Activated gamma-delta T cell treated with Interleukin-2 at 50 U/mL for 16 hours (primary cell): ENCODE measurements around the gene HSBP1L1.
A peak's percentile ranks its signal among the peaks of the same experiment; 100 is the strongest.
"Not testable (repeated sequence)": the region's sequence is repeated elsewhere in the genome, so short reads cannot be mapped to it uniquely, and the experiment has no call there.

Experiments used
- DNase-seq: peaks from one replicate; pipeline ENCODE4 v3.0.0-alpha.2; 2020

Gene HSBP1L1

GRCh38 chr18:79988071-79988450 is 23.6 kb downstream of the HSBP1L1 start:
- peak; percentile 50 for DNase-seq

GRCh38 chr18:79988451-79989194 is 24.2 kb downstream of the HSBP1L1 start, which contains the start of gene TXNL4A:
Gene TXNL4A, minus strand, starts transcription at chr18:79988563. Its CDS starts 171 bp downstream, at chr18:79988392.
- DNase-seq, result peak; percentile 77

GRCh38 chr18:79989195-79989497 is 24.7 kb downstream of the HSBP1L1 start:
- DNase-seq, result no peak

GRCh38 chr18:79991494-79991893 is 27.1 kb downstream of the HSBP1L1 start:
- DNase-seq, result no peak

GRCh38 chr18:79999701-80000100 is 35.3 kb downstream of the HSBP1L1 start:
- DNase-seq, result not testable (repeated sequence)

- DNase-seq, result no peak
These were observed 36.4 kb downstream of the HSBP1L1 start for GRCh38 chr18:80000877-80001276.

- DNase-seq, result no peak
These were observed 38.0 kb downstream of the HSBP1L1 start for GRCh38 chr18:80002468-80002867.

GRCh38 chr18:80004600-80005342 is 40.3 kb downstream of the HSBP1L1 start:
- no peak for DNase-seq

- no peak for DNase-seq
These were observed 42.3 kb downstream of the HSBP1L1 start for GRCh38 chr18:80006724-80007123.

GRCh38 chr18:80009661-80010550 is 45.5 kb downstream of the HSBP1L1 start:
- DNase-seq, result no peak

GRCh38 chr18:80010551-80010906 is 46.1 kb downstream of the HSBP1L1 start:
- no peak for DNase-seq

- not testable (repeated sequence) for DNase-seq
These were observed 47.2 kb downstream of the HSBP1L1 start for GRCh38 chr18:80011496-80012137.

- DNase-seq, result no peak
These were observed 48.3 kb downstream of the HSBP1L1 start for GRCh38 chr18:80012714-80013113.
